Fibroblast of skin of right quadriceps (primary cell): ENCODE data around the gene KCNE1.
"Not testable (repeated sequence)": the region's sequence is repeated elsewhere in the genome, so short reads cannot be mapped to it uniquely, and the experiment has no call there.

Source experiments
- DNase-seq: peaks from one replicate; pipeline ENCODE4 v3.0.0-alpha.2; 2013

Gene KCNE1

GRCh38 chr21:34406102-34406501, 105.9 kb downstream of the KCNE1 start:
- DNase-seq: not testable (repeated sequence)

GRCh38 chr21:34405686-34406085, 106.3 kb downstream of the KCNE1 start:
- not testable (repeated sequence) for DNase-seq

- not testable (repeated sequence) for DNase-seq
Measured at GRCh38 chr21:34404742-34405141, 107.3 kb downstream of the KCNE1 start.

- not testable (repeated sequence) for DNase-seq
Measured at GRCh38 chr21:34400522-34400921, 111.5 kb downstream of the KCNE1 start.
